HL-60/S4 treated with phorbol 12-myristate 13-acetate at 8.2 ng/mL for 4 days and 3 days (cell line): Measurements from ENCODE around the gene CD180.

Experiments used
- in situ Hi-C: fragments of 300-500 bp; cut with MboI; formaldehyde crosslinking; loops from 2 replicates; pipeline ENCODE4 v1.15.0; 2022; ENCODE audit warnings: low sequenced_read_pairs

CD180 gene

DNA sequence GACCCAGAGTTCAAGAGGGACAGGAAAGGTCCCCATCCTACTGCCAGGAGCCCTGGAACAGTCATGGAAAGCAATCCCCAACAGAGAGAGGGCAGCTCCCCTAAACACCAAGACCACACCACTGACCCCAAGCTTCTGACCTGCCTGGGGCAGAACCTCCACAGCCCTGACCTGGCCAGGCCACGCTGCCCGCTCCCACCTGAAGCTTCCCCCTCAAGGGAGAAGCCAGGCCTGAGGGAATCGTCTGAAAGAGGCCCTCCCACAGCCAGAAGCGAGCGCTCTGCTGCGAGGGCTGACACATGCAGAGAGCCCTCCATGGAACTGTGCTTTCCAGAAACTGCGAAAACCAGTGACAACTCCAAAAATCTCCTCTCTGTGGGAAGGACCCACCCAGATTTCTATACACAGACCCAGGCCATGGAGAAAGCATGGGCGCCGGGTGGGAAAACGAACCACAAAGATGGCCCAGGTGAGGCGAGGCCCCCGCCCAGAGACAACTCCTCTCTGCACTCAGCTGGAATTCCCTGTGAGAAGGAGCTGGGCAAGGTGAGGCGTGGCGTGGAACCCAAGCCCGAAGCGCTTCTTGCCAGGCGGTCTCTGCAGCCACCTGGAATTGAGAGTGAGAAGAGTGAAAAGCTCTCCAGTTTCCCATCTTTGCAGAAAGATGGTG, 31.6 kb downstream of the CD180 start:
- in situ Hi-C loops, result no loop called here

DNA sequence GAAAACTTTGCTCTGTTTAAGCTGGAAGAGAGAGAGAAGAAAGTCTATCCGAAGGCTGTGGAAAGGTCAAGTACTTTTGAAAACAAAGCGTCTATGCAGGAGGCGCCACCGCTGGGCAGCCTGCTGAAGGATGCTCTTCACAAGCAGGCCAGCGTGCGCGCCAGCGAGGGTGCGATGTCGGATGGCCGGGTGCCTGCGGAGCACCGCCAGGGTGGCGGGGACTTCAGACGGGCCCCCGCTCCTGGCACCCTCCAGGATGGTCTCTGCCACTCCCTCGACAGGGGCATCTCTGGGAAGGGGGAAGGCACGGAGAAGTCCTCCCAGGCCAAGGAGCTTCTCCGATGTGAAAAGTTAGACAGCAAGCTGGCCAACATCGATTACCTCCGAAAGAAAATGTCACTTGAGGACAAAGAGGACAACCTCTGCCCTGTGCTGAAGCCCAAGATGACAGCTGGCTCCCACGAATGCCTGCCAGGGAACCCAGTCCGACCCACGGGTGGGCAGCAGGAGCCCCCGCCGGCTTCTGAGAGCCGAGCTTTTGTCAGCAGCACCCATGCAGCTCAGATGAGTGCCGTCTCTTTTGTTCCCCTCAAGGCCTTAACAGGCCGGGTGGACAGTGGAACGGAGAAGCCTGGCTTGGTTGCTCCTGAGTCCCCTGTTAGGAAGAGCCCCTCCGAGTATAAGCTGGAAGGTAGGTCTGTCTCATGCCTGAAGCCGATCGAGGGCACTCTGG, 32.6 kb downstream of the CD180 start:
- in situ Hi-C loops, result no loop called here

DNA sequence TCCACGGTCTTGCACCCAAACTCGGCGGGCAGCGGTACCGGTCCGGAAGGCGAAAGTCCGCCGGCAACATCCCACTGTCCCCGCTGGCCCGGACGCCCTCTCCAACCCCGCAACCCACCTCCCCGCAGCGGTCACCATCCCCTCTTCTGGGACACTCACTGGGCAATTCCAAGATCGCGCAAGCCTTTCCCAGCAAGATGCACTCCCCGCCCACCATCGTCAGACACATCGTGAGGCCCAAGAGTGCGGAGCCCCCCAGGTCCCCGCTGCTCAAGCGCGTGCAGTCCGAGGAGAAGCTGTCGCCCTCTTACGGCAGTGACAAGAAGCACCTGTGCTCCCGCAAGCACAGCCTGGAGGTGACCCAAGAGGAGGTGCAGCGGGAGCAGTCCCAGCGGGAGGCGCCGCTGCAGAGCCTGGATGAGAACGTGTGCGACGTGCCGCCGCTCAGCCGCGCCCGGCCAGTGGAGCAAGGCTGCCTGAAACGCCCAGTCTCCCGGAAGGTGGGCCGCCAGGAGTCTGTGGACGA, 33.3 kb downstream of the CD180 start:
- in situ Hi-C loops, result no loop called here

DNA sequence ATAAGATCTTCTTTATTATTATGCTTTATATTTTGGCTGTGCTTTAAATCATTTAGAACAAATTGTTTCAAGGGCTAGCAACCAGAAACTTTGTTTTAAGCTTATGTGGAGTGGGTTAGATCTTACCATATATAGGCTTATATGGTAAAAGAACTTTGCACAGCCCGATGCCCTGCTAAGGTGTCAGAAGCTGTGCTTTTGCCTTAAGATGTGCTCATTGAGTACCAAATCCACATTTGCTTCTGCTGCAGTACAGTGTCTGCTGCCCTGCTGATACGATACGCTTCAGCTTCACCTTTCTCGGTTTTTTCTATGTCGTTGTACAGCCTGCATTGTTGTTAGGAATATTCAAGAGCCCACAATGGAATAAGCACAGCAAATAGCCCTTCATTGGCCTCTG, 34.8 kb downstream of the CD180 start:
- in situ Hi-C loops, result no loop called here

DNA sequence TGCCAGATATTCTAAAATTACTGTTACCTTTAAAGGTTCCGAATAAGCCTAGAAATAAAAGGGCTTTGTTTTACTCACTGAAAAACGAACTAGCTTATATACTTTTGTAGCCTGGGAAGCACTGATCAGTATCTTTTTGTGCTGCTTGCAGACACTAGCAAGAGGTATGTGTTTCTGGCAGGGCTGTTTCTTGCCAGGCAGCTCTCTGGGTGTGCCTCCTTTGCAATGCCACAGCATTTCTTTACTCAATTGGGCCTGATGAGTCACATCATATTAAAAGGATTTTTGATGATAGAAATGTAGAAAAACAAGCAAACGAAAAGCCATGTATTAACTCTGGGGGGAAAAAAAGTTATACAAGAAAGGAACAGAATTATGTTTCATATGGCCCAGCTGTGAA, 35.6 kb downstream of the CD180 start:
- in situ Hi-C loops, result no loop called here

DNA sequence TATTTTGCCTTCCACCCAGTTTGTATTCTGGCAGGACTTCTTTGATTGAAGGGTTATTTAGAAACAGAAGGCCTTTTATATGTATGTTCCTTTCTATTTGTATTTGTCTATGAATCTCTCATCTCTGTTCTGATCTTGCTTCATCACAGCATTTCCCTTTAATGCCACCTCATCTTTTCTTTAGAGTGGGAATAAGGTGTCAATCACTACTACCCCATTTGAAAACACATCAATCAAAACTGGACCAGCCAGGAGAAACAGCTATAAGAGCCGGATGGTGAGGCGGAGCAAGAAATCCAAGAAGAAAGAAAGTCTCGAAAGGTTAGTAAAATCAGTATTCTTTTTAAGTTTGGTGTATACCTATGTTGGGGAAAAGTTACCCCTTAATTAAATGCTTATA, 36.3 kb downstream of the CD180 start:
- in situ Hi-C loops, result no loop called here

DNA sequence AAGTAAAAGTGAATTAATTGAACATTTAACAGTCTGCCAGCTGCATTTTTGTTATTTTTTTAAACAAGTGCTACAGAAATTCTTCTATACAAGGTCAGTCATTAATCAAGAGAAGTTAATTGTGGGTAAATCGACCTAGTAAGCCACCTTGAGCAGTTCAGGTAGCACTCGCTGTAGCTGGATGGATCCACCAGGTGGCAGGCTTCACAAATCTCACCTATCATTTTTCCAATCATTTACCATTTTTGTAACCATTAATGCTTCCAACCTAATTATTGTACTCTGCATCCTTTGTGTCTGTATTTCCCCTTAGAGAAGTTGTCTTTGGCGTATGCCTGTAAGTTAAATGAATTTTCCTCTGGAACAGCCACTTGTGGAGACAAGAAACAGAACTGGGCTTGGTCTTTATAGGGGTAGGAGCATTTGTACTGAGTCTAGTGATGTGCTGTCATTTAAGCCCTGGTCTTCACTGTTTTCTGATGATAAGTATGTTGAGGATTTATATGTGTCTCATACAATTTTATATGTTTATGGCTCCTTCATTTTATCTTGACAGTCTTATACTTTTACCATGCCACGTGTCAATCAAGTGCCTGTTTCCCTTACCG, 39.5 kb downstream of the CD180 start:
- in situ Hi-C loops, result no loop called here

DNA sequence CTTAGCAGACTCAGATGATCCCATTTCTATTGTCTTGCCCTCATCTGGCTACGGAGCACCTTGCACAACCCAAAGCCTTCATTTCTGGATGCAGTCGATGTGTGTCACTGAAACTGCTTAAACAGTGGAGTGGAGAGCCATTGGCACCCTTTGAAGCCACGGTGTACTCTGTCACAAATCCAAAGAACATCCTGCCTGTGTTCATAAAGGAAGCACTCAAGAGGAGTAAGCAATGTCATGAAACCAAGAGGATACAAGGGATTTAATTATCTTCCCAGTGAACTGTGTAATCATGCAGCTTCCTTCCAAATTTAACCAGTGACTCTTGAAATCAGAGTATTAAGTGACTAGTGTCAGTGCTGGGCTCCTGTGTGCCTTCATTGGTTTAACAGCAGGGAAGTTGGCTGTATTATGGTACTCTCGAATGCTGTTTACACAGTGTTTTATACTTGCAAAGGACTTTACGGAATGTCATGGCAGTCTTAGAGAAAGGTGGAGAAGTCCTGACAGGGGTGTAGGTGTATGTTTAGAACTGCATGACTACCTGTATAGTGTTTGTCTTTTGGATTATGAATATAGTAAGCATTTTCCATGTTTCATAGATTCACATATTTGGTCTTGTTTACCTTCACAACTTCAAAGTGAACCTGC, 41.9 kb downstream of the CD180 start:
- in situ Hi-C loops, result no loop called here

DNA sequence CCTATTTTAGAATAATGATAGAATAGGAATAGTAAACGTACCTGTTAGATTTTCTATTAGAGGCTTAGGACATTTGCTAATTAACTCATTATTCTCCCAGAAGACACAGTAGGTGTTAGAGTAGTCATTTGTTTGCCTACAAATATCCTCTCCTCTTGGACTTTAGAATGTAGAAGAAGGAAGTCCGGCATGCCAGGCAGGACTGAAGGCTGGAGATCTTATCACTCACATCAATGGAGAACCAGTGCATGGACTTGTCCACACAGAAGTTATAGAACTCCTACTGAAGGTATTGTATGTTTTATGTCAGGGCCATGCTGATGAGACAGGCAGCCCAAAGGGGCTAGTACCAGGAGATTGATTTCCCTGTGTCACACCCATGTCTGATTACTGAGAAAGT, 43.3 kb downstream of the CD180 start:
- in situ Hi-C loops, result no loop called here

DNA sequence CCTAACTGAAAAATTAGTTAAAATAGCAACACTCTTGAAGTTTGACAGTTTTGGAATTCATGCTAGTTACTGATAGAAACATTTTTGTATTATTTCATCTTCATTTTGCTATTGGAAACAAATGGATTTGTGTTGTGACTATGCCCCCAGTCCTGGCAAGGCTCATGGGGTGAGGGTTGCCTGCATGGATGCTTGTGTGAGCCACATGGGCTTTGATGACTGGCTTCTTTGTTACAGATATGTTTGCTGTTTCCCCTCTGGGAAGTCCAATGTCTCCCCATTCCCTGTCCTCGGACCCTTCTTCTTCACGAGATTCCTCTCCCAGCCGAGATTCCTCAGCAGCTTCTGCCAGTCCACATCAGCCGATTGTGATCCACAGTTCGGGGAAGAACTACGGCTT, 44.2 kb downstream of the CD180 start:
- in situ Hi-C loops, result no loop called here

DNA sequence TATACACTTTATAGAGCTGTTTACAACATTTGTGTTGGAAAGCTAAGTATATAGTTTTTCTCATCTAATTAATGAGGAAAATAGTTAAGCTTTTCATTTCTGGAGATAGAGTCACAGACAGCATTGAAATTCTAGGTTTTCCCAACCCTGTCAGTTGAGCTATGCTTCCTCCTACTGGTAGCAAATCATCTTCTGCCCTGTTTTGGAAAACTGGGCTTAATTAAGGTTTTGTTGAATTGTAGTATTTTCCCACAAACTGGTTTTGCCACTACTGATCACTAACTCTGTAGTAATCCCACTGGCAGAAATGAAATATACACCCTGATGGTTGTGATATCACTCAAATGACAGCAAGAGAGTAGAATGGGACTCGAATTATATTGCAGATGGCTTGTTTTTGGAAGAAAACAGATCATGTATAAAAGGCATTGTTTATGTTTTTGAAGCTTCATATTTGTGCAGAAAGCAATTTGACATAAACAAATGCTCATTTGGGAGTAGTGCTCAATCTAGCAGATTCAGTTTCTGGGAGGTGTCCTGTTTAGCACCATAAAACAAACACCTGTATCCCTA, 46.6 kb downstream of the CD180 start:
- in situ Hi-C loops, result no loop called here

DNA sequence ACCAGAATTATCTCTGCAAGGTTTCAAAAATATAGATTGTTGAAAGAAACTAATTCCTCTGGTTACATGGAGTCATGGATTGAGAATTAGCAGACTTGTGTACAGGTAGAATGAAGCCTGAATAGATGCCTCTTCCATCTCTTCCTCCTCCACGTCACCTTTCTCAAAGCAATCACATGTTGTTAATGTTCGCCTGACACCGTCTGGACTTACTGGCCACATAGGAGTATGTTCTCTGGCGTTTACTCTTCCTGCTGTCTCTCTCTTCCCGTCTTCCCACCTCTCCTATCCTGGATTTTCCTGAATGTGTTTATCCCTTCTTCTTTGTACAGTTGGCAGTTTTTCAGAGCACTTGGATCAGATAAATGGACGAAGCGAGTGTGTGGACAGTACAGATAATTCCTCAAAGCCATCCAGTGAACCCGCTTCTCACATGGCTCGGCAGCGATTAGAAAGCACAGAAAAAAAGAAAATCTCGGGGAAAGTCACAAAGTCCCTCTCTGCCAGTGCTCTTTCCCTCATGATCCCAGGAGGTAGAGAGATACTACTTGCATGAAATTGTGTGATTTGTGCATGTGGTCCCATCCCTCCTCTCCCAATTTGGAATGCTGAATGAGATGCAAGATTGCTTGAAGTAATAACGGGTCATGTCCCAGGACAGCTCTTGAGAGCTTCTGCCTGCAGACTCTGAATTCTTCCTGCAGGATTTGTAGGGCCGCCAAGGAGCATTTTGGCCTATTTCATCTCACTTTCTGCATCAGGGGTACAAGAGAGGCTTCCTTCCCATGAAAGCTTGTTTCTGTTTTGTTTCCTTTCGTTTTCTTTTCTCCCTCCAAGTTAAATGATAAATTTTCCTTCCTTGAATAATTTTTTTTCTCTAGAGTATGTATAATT, 47.3 kb downstream of the CD180 start:
- in situ Hi-C loops, result no loop called here

DNA sequence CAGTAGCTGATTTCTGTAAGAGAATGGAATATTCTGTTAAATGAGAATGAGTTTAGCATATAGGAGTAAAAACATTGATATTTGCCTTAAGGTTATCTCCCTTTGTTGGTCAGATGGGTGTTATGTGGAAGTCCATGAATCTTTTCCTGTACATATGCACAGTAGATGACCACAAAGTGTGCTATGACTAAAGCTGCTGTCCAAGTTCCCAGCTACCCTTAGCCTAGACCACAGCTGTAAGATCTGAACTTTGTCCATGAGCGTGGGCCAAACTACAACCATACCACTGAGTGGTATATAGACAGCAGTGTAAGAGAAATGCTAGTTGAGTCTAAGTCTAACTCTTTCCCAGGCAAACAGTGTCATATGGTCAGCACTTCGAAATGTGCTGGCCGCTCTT, 48.8 kb downstream of the CD180 start:
- in situ Hi-C loops, result no loop called here

DNA sequence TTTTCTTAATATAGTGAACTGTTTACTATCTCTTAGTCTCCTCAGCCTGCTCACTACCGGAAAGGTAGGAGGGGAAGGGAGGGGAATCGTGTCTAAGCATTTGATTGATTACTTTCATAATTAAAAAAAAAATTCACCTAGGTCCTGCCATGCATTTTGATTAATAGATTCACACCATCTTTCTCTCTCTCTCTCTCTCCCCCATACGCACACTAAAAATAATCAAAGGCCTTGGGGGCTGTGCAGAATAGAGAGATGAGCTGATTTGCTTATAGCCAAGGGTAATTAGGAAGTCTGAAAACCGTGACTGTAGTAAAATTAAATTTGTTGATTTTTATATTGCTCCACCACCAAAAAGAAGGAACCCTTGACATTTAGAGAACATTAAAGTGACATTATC, 49.6 kb downstream of the CD180 start:
- in situ Hi-C loops, result no loop called here

DNA sequence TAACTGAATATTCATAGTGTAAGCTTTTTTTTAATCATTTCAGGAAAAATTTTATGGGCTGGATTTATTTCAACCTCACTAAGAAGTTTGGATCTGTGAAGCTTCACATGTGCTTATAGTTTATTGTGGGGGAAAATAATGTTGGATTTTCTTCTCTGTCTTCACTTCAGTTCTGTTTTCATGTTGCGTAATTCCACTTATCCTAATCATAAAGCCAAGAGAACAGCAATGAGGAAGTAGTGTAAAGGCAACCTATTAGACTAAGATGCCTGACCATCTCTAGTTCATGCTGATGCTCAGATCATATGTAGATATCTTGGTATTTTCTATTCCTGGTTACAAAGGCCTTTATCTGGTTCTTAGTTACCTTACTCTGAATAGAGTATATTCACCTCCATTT, 50.0 kb downstream of the CD180 start:
- in situ Hi-C loops, result no loop called here

DNA sequence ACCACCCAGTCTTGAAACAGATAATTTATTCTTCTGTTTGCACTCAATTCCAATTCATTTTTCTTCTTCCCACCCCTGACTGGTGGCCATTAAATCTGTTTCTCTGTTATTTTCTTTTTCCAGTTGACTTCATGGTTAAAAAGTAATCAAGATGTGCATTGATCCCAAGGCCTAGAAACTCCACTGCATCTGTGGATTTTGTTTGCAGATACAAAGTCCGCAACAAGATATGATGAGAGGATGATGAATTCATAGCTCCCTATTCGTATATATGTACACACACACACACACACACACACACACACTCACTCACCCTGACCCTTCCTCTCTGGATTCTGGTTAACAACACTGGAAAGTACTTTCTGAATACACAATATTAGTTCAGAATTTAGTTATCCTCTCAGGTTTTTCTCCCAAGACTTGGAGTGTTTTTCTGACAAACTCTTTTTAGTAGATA, 52.4 kb downstream of the CD180 start:
- in situ Hi-C loops, result no loop called here

DNA sequence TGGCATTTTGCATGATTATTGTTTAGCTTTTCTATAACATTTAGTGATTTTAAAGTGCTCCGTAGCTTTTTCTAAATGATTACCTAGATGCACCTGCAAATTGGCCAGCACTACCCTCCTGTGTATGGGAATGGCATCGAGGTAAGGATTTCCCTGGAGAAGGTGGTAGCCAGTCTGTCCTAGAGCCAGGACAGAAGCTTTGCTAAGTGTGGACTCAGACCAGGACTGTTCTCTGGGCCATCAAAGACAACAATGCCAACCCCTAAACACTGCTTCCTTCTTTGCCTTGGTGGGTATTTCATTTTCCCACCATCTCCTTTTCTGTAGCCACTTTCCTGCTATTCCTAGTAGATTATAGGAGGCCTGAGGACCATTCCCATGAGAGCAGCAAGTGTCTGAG, 53.0 kb downstream of the CD180 start:
- in situ Hi-C loops, result no loop called here

DNA sequence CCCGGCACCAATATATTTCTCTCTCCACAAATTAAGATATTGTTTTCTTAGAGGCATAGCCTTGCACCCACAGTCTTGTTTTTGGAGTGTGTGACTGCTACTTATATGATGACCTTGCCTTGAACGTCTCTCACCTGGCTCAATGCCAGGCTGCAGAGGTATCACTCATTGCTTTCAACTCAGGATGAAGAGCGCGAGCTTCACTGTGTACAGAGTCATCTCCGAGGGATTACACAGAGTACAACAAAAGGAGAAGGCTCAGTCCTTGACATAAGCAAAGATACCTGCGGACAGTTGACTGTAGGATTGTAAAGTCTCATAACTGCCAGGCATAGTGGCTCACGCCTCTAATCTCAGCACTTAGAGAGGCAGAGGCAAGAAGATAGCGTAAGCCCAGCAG, 53.8 kb downstream of the CD180 start:
- in situ Hi-C loops, result no loop called here

DNA sequence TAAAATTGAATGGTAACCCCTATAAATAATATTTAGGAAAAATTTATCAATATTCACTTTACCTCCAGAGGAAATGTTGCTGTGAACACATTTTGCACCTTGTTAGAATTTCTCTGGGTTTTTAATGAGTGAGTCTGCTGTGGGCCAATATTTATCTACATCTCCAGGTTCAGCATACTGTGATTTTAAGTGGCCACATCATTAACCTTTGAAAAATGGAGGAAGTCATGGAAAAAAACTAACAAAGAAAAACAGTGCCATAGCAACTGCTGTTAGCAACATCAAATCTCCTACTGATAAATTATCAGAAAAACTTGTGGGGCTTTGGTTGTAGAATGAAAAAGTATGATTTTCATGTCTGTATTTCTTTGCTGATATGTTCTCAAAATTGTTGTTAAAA, 55.0 kb downstream of the CD180 start:
- in situ Hi-C loops, result no loop called here

DNA sequence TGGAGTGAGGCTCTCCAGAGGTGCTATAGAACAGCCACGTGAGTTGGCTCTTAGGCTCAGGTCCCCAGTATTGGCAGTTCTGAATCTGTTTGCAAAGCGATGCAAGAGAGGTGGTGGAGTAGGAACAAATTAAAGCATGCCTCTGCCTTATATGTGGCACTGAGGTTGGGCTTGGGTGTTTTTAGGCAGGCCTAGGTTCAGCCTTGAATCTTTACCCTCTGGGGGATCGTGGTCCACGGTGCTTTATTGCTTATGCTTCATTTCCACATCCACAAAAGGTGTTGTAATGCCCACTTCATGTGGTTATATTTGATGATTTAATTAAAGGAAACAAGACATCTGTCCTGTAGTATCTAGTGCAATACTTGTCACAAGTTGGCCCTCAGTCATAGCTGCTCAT, 56.2 kb downstream of the CD180 start:
- in situ Hi-C loops, result no loop called here
